Keratinocyte (primary cell): ENCODE measurements around the gene MAP2K2. TPM values are rescaled to one million over a fixed set of nuclear protein-coding genes. Genes with fewer than 3 reads are reported as not detected.

Experiments
- DNase-seq: peaks from one replicate; pipeline ENCODE4 v3.0.0-alpha.2; 2011; ENCODE audit warnings: low read depth, missing footprints, low spot score
- FAIRE-seq: peaks from 2 replicates; lab custom pipeline; 2011; peaks lifted over from hg19 to GRCh38; lab: Jason Lieb, UNC
- H2AFZ ChIP-seq: 2 replicates; pipeline ENCODE4 v1.6.0; 2012; ENCODE audit warnings: low read length, control low read depth, inconsistent platforms; ENCODE audit not compliant: control insufficient read depth
- H3K27ac ChIP-seq: 2 replicates; pipeline ENCODE4 v1.5.1; 2011; ENCODE audit warnings: low read length; ENCODE audit not compliant: control insufficient read depth, insufficient read depth
- H3K27me3 ChIP-seq: 3 replicates; pipeline ENCODE4 v1.6.0; 2011; ENCODE audit warnings: low read length; ENCODE audit not compliant: control insufficient read depth, insufficient read depth; ENCODE audit errors: extremely low read depth
- H3K36me3 ChIP-seq, 2 experiments: 2 replicates in 1 of 2; 3 replicates in 1 of 2; pipeline ENCODE4 v1.5.1; 2011; ENCODE audit warnings: low read length in 2 of 2, mild to moderate bottlenecking in 1 of 2; ENCODE audit not compliant: control insufficient read depth in 2 of 2, insufficient read depth in 2 of 2; ENCODE audit errors: extremely low read depth in 1 of 2
- H3K4me1 ChIP-seq: 3 replicates; pipeline ENCODE4 v1.5.1; 2011; ENCODE audit warnings: low read length; ENCODE audit not compliant: control insufficient read depth, insufficient read depth; ENCODE audit errors: extremely low read depth
- H3K4me2 ChIP-seq: 3 replicates; pipeline ENCODE4 v1.6.0; 2011; ENCODE audit warnings: low read depth, low read length; ENCODE audit not compliant: control insufficient read depth, insufficient read depth; ENCODE audit errors: extremely low read depth
- H3K4me3 ChIP-seq, 3 experiments: fragments of 200-600 bp in 1 of 3; sonication (generic) in 1 of 3; 2 replicates in 2 of 3; 3 replicates in 1 of 3; pipeline ENCODE4 v1.5.1; 2011 to 2016; ENCODE audit warnings: low read length in 3 of 3, mild to moderate bottlenecking in 3 of 3, control low read depth in 2 of 3, inconsistent platforms in 1 of 3, low read depth in 1 of 3, mixed read lengths in 1 of 3, mixed run types in 1 of 3, moderate library complexity in 1 of 3; ENCODE audit not compliant: control insufficient read depth in 2 of 3, insufficient read depth in 2 of 3; ENCODE audit errors: extremely low read depth in 1 of 3
- H3K79me2 ChIP-seq: 2 replicates; pipeline ENCODE4 v1.6.0; 2012; ENCODE audit warnings: low read length; ENCODE audit not compliant: control insufficient read depth, insufficient read depth
- H3K9ac ChIP-seq: 3 replicates; pipeline ENCODE4 v1.6.0; 2011; ENCODE audit warnings: low read length; ENCODE audit not compliant: control insufficient read depth, insufficient read depth; ENCODE audit errors: extremely low read depth
- H3K9me1 ChIP-seq: 3 replicates; pipeline ENCODE4 v1.6.0; 2011; ENCODE audit warnings: low read length; ENCODE audit not compliant: control insufficient read depth, insufficient read depth; ENCODE audit errors: extremely low read depth
- H3K9me3 ChIP-seq: 2 replicates; pipeline ENCODE4 v1.5.1; 2012; ENCODE audit warnings: low read depth, low read length; ENCODE audit not compliant: control insufficient read depth
- H4K20me1 ChIP-seq: 3 replicates; pipeline ENCODE4 v1.6.0; 2011; ENCODE audit warnings: low read length; ENCODE audit not compliant: control insufficient read depth, insufficient read depth; ENCODE audit errors: extremely low read depth
- CTCF ChIP-seq, 3 experiments: IDR thresholded peaks in 1 of 3; conservative IDR thresholded peaks in 1 of 3; optimal IDR thresholded peaks in 1 of 3; 2 replicates in 2 of 3; 3 replicates in 1 of 3; pipeline versions ENCODE3 to v1.5.1; 2011; ENCODE audit warnings: low read length in 3 of 3, mild to moderate bottlenecking in 3 of 3, moderate library complexity in 2 of 3, control low read depth in 1 of 3, inconsistent platforms in 1 of 3; ENCODE audit not compliant: insufficient read depth in 2 of 3; ENCODE audit errors: extremely low read depth in 1 of 3
- EZH2 ChIP-seq: IDR thresholded peaks from one replicate; pipeline ENCODE4 v1.6.1; 2012; ENCODE audit warnings: inconsistent platforms, mild to moderate bottlenecking, low read length, moderate library complexity
- dilution Hi-C: fragments of 300-500 bp; cut with MboI; formaldehyde crosslinking; loops from one replicate; pipeline ENCODE4 v1.7.0; 2020; ENCODE audit warnings: low sequenced_read_pairs; ENCODE audit not compliant: extremely low pct_ligation_motif_present
- polyA plus RNA-seq, 5 experiments: library from polyadenylated mRNA; depleted of rRNA in 3 of 5; stranded (reverse) in 3 of 5; stranded (forward) in 1 of 5; unstranded in 1 of 5; fragments of >200 nt; gene quantifications; 1 replicate in 1 of 5; 2 replicates in 3 of 5; 3 replicates in 1 of 5; pipeline versions ENCODE4 v1.2.1 to v1.2.3, GENCODE V29; 2011 to 2012; ENCODE audit warnings: missing spikeins in 2 of 5, low read depth in 1 of 5, low replicate concordance in 1 of 5

The MAP2K2 gene
- polyA plus RNA-seq, 1 donor (not counting 4 experiments of a cell fraction or from before 2014, with no cell fraction given): 61.8 TPM

DNA sequence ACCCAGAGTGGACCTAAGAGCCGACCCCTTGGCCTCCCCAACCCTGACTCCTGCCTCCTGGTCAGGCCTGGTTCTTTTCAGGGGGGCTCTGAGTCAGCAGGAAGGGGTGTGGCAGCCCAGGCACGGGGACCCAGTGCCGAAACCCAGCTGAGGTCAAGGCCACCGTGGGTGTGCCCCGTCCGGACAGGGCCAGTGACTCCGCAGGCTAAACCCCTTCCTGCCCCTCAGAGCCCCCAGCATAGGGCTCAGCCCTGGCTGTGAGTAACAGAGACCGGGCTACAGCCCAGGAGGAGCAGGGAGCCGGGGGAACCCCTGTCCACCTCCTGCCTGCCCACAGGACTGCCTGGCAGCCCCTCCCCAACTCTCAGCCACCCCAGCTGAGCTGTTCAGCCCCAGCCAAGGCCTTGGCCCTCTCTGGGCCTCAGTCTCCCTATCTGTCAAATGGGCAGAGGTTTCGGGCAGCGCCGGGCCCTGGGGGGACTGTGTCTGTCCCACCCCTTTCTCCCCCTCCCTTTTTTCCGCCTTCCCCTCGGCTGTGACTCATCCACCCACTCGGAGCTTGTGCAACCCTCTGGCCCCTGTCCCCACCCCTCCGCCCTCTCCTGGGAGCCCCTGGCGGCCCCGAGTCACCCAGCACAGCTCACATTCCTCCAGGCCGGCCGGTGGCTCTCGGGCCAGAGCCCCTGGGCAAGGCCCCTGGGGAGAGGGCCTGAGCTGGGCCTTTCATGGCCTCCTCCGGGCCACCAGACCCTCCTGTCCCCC, 65.8 kb downstream of the MAP2K2 start:
- no peak for DNase-seq
- H3K27ac ChIP-seq: peak overlapping the region; percentile 87
- peaks cover 61% of the 10 kb centered on the region for H3K4me1 ChIP-seq
- no peak for FAIRE-seq
- H3K9me1 ChIP-seq: peaks cover 3% of the 10 kb centered on the region
- H3K9ac ChIP-seq: peak overlapping the region; percentile 83
- H3K27me3 ChIP-seq: no peaks in the 10 kb centered on the region
- H2AFZ ChIP-seq: no peak overlapping the region
- peak overlapping the region; percentile 89 for H3K4me2 ChIP-seq
- peaks cover 95% of the 10 kb centered on the region for H3K79me2 ChIP-seq
- TF ChIP-seq CTCF (optimal IDR thresholded peaks at IDR 0.05 in 1 of 3, IDR thresholded peaks at IDR 0.05 in 1 of 3, conservative IDR thresholded peaks at IDR 0.05 in 1 of 3; ENCODE audit: extremely low read depth in 1 of 3, insufficient read depth in 2 of 3, low read length in 3 of 3) (peak; percentile 14 to 38 (median 25)), EZH2 (no peak)
- dilution Hi-C loops: no loop called here
- peaks cover 19 to 31% of the 10 kb centered on the region in 2 experiments for H3K36me3 ChIP-seq
- peak overlapping the region; percentile 27 to 65 (median 44) for H3K4me3 ChIP-seq
- no peaks in the 10 kb centered on the region for H3K9me3 ChIP-seq
- H4K20me1 ChIP-seq: peaks cover 34% of the 10 kb centered on the region

GRCh38 chr19:4055209-4055552, 68.7 kb downstream of the MAP2K2 start:
- H3K36me3 ChIP-seq: peaks cover 24 to 35% of the 10 kb centered on the region in 2 experiments
- TF ChIP-seq EZH2: no peak
- H3K9me3 ChIP-seq: no peaks in the 10 kb centered on the region
- no peak overlapping the region for H3K4me2 ChIP-seq
- peaks cover 87% of the 10 kb centered on the region for H3K79me2 ChIP-seq
- H3K4me1 ChIP-seq: peaks cover 50% of the 10 kb centered on the region
- FAIRE-seq (no peak), DNase-seq (no peak)
- peaks cover 5% of the 10 kb centered on the region for H3K9me1 ChIP-seq
- no peaks in the 10 kb centered on the region for H3K27me3 ChIP-seq
- H2AFZ ChIP-seq: no peak overlapping the region
- H4K20me1 ChIP-seq: peaks cover 31% of the 10 kb centered on the region
- H3K27ac ChIP-seq: no peak overlapping the region
- dilution Hi-C loops: no loop called here
- no peak overlapping the region for H3K9ac ChIP-seq
- H3K4me3 ChIP-seq: no peak overlapping the region
